ENCODE data around the gene CACNA2D1.

The CACNA2D1 gene

GRCh38 chr7:82364048-82364447 is 79.5 kb downstream of the CACNA2D1 start:
- Histone ChIP-seq H3K36me3 (ENCODE audit: control insufficient read depth, insufficient read depth, low read length) (no peaks in the 10 kb centered on the region), H3K4me3 (replicated peaks; ENCODE audit: low read depth, low read length) (no peak overlapping the region), H3K27me3 (replicated peaks; ENCODE audit: control insufficient read depth, insufficient read depth, low read length) (no peaks in the 10 kb centered on the region)
- TF ChIP-seq CTCF (IDR thresholded peaks at IDR 0.05; ENCODE audit: insufficient read depth, low read length, poor library complexity, severe bottlenecking) = no peak
- DNase-seq (ENCODE audit: extremely low read depth, insufficient read length) = no peak

GRCh38 chr7:82362129-82362706 is 81.4 kb downstream of the CACNA2D1 start:
- H3K36me3 ChIP-seq (ENCODE audit: control insufficient read depth, insufficient read depth, low read length) = no peaks in the 10 kb centered on the region
- no peaks in the 10 kb centered on the region for H3K27me3 ChIP-seq (replicated peaks; ENCODE audit: control insufficient read depth, insufficient read depth, low read length)
- TF ChIP-seq CTCF (IDR thresholded peaks at IDR 0.05; ENCODE audit: insufficient read depth, low read length, poor library complexity, severe bottlenecking) = no peak
- no peak for DNase-seq (ENCODE audit: extremely low read depth, insufficient read length)
- H3K4me3 ChIP-seq (replicated peaks; ENCODE audit: low read depth, low read length) = no peak overlapping the region

- TF ChIP-seq CTCF (IDR thresholded peaks at IDR 0.05; ENCODE audit: insufficient read depth, low read length, poor library complexity, severe bottlenecking) = no peak
- no peak for DNase-seq (ENCODE audit: extremely low read depth, insufficient read length)
Measured at GRCh38 chr7:82360591-82361368, 82.8 kb downstream of the CACNA2D1 start.

GRCh38 chr7:82359426-82359825 is 84.2 kb downstream of the CACNA2D1 start:
- Histone ChIP-seq H3K27me3 (replicated peaks; ENCODE audit: control insufficient read depth, insufficient read depth, low read length) (no peaks in the 10 kb centered on the region), H3K36me3 (ENCODE audit: control insufficient read depth, insufficient read depth, low read length) (no peaks in the 10 kb centered on the region), H3K4me3 (replicated peaks; ENCODE audit: low read depth, low read length) (no peak overlapping the region)
- DNase-seq (ENCODE audit: extremely low read depth, insufficient read length) = no peak
- TF ChIP-seq CTCF (IDR thresholded peaks at IDR 0.05; ENCODE audit: insufficient read depth, low read length, poor library complexity, severe bottlenecking) = no peak

More at GRCh38 chr7:82360591-82361368, 82.8 kb downstream of the CACNA2D1 start:
- Histone ChIP-seq H3K27me3 (replicated peaks; ENCODE audit: control insufficient read depth, insufficient read depth, low read length) (no peaks in the 10 kb centered on the region), H3K4me3 (replicated peaks; ENCODE audit: low read depth, low read length) (no peak overlapping the region), H3K36me3 (ENCODE audit: control insufficient read depth, insufficient read depth, low read length) (no peaks in the 10 kb centered on the region)

GRCh38 chr7:82358923-82359322 is 84.7 kb downstream of the CACNA2D1 start:
- DNase-seq (ENCODE audit: extremely low read depth, insufficient read length) = no peak
- Histone ChIP-seq H3K36me3 (ENCODE audit: control insufficient read depth, insufficient read depth, low read length) (no peaks in the 10 kb centered on the region), H3K27me3 (replicated peaks; ENCODE audit: control insufficient read depth, insufficient read depth, low read length) (no peaks in the 10 kb centered on the region), H3K4me3 (replicated peaks; ENCODE audit: low read depth, low read length) (no peak overlapping the region)
- no peak for TF ChIP-seq CTCF (IDR thresholded peaks at IDR 0.05; ENCODE audit: insufficient read depth, low read length, poor library complexity, severe bottlenecking)

Data from GM06990 (cell line).